Aorta (tissue), 4 donors: ENCODE measurements around the gene HDHD5. TPM values are rescaled to one million over a fixed set of nuclear protein-coding genes. Genes with fewer than 3 reads are reported as not detected.

Experiments
- polyA plus RNA-seq, 2 donors: library from polyadenylated mRNA; stranded (reverse); fragments of 200-250 nt; gene quantifications; one replicate each; pipeline ENCODE4 v1.2.3, GENCODE V29; 2013
- total RNA-seq, 2 donors: library from RNA; stranded (reverse); fragmentation: NEBNext Ultra II Directional; extraction: Animal tissue kit (Norgen Biotek cat#: 25700); gene quantifications; one replicate each; pipeline ENCODE4 v1.2.1, GENCODE V29; 2021
- donor health status: healthy with polysubstance abuse.
- donor health status: Bipolar disorder and iron deficiency.
- donor health status: DM: no; HTN: no; CAD: no.
- donor health status: DM: yes; HTN: yes; CAD: no.

Gene HDHD5
- total and polyA plus RNA-seq, 4 donors = 15.1 to 30.6 (median 19.4) TPM

Other genes with a start within 250 kb of the HDHD5 start
- gene GAB4, start 151.1 kb downstream of the HDHD5 start, total RNA-seq = not detected
- gene GAB4, start 151.1 kb downstream of the HDHD5 start, polyA plus RNA-seq = not detected
- 10 to 100 TPM; 19.9 to 28.3 TPM for gene IL17RA, start 74.3 kb downstream of the HDHD5 start, total RNA-seq
- 1 to 10 TPM; 3.0 to 9.4 TPM for gene IL17RA, start 74.3 kb downstream of the HDHD5 start, polyA plus RNA-seq
- gene TMEM121B, start 37.9 kb downstream of the HDHD5 start, total RNA-seq = under 1 TPM; 0.68 to 0.87 TPM
- under 1 TPM; 0.15 to 0.50 TPM for gene TMEM121B, start 37.9 kb downstream of the HDHD5 start, polyA plus RNA-seq
- 10 to 100 TPM; 15.7 to 48.7 TPM for gene ADA2, start 60.2 kb upstream of the HDHD5 start, total RNA-seq
- gene ADA2, start 60.2 kb upstream of the HDHD5 start, polyA plus RNA-seq = 10 to 100 TPM; 12.4 to 18.9 TPM
- gene CECR2, start 210.2 kb upstream of the HDHD5 start, total RNA-seq = 1 to 10 TPM in 1 of 2 donors, under 1 TPM in 1; 0.62 to 2.1 TPM
- gene CECR2, start 210.2 kb upstream of the HDHD5 start, polyA plus RNA-seq = under 1 TPM; 0.08 to 0.13 TPM